NCI-H1048 (cell line): Measurements from ENCODE around the gene ZNF433.
"Not testable (repeated sequence)": the region's sequence is repeated elsewhere in the genome, so short reads cannot be mapped to it uniquely, and the experiment has no call there.

ENCODE experiments used
- DNase-seq: peaks from one replicate; lab custom pipeline; 2025; lab: John Stamatoyannopoulos, UW

ZNF433 gene

GRCh38 chr19:12035220-12036172 is at the start of gene ZNF433:
ZNF433 (minus strand) TSS chr19:12035679; CDS start chr19:12035539, 140 bp downstream.
- DNase-seq, result peak; percentile 90

- not testable (repeated sequence) for DNase-seq
These were observed 47.9 kb upstream of the ZNF433 start for GRCh38 chr19:12083336-12083735.

GRCh38 chr19:12077375-12077774 is 41.9 kb upstream of the ZNF433 start:
- DNase-seq, result no peak

GRCh38 chr19:12076331-12076730 is 40.9 kb upstream of the ZNF433 start:
- DNase-seq, result not testable (repeated sequence)

- no peak for DNase-seq
These were observed 40.2 kb upstream of the ZNF433 start for GRCh38 chr19:12075538-12076139.

GRCh38 chr19:12064590-12065538 is 29.4 kb upstream of the ZNF433 start, which contains the start of gene ZNF844:
ZNF844 (plus strand) TSS chr19:12064731; CDS start chr19:12064874, 143 bp downstream.
- DNase-seq, result peak; percentile 81

- DNase-seq, result no peak
These were observed 20.3 kb upstream of the ZNF433 start for GRCh38 chr19:12055784-12056183.

- peak; percentile 90 for DNase-seq
These were observed 17.2 kb upstream of the ZNF433 start, which contains the start of gene ZNF878 for GRCh38 chr19:12052497-12053169. ZNF878 (minus strand) TSS chr19:12052961; CDS start chr19:12052801, 160 bp downstream.

- DNase-seq, result no peak
These were observed 16.6 kb upstream of the ZNF433 start for GRCh38 chr19:12052091-12052496.

GRCh38 chr19:12047868-12048267 is 12.4 kb upstream of the ZNF433 start:
- no peak for DNase-seq

- DNase-seq, result no peak
These were observed 8.4 kb upstream of the ZNF433 start for GRCh38 chr19:12043752-12044422.

- DNase-seq, result no peak
These were observed 7.4 kb upstream of the ZNF433 start for GRCh38 chr19:12042893-12043292.

- no peak for DNase-seq
These were observed 859 bp downstream of the ZNF433 start for GRCh38 chr19:12034620-12035019.

GRCh38 chr19:12034198-12034597 is 1.3 kb downstream of the ZNF433 start:
- no peak for DNase-seq

- DNase-seq, result no peak
These were observed 19.7 kb downstream of the ZNF433 start for GRCh38 chr19:12015753-12016116.

GRCh38 chr19:12015015-12015752 is 20.3 kb downstream of the ZNF433 start:
- DNase-seq, result no peak

- DNase-seq, result no peak
These were observed 35.1 kb downstream of the ZNF433 start for GRCh38 chr19:12000152-12000981.

GRCh38 chr19:11995174-11995573 is 40.3 kb downstream of the ZNF433 start:
- no peak for DNase-seq

GRCh38 chr19:11991921-11992320 is 43.6 kb downstream of the ZNF433 start:
- not testable (repeated sequence) for DNase-seq
